ENCODE measurements around the gene SLC9C2. TPM values are rescaled to one million over a fixed set of nuclear protein-coding genes. Genes with fewer than 3 reads are reported as not detected.

Gene SLC9C2
- total RNA-seq, 1 experiment from 2014 or later = not detected

- no peak for DNase-seq (ENCODE audit: low read depth)
Measured at GRCh38 chr1:173451981-173452380, 150.9 kb downstream of the SLC9C2 start.

Other genes starting within 250 kb of the SLC9C2 start
- gene PRDX6, start 125.7 kb downstream of the SLC9C2 start, total RNA-seq (2014; rRNA removed; shearing (Covaris generic)) = 185 and 243 TPM in 2 replicates
- not detected in 2 replicates for gene TEX50, start 32.3 kb upstream of the SLC9C2 start, total RNA-seq (2014; rRNA removed; shearing (Covaris generic))
- 0.05 TPM in 1 of 2 replicates, not detected in the other for gene ANKRD45, start 66.8 kb upstream of the SLC9C2 start, total RNA-seq (2014; rRNA removed; shearing (Covaris generic))
- gene KLHL20, start 111.9 kb upstream of the SLC9C2 start, total RNA-seq (2014; rRNA removed; shearing (Covaris generic)) = 12.4 and 12.6 TPM in 2 replicates
- gene DARS2, start 221.6 kb upstream of the SLC9C2 start, total RNA-seq (2014; rRNA removed; shearing (Covaris generic)) = 51.1 and 60.6 TPM in 2 replicates
- gene CENPL, start 221.8 kb upstream of the SLC9C2 start, total RNA-seq (2014; rRNA removed; shearing (Covaris generic)) = 24.8 and 28.0 TPM in 2 replicates